ENCODE measurements around the gene CENPV. TPM values are rescaled to one million over a fixed set of nuclear protein-coding genes. Genes with fewer than 3 reads are reported as not detected.

CENPV gene
- total and polyA plus RNA-seq, 5 donors from 2014 or later, result 4.0 to 16.4 (median 9.3) TPM

- Mint-ChIP-seq H3K9me3 (peaks cover 0 to 2% (median 0%) of the 10 kb centered on the region in 7 donors), H3K27ac (no peak overlapping the region), H3K4me1 (peaks cover 5 to 23% (median 17%) of the 10 kb centered on the region in 4 donors), H3K36me3 (peaks cover 13% of the 10 kb centered on the region), H3K4me3 (peak overlapping the region in 2 of 4 donors; percentile 61 to 62), H3K27me3 (peaks cover 7% of the 10 kb centered on the region)
- Histone ChIP-seq H3K4me1 (ENCODE audit: control insufficient read depth, insufficient read depth, low read length, poor library complexity, severe bottlenecking) (peaks cover 11% of the 10 kb centered on the region), H3K4me3 (ENCODE audit: low read depth, low read length) (no peak overlapping the region), H3K27me3 (ENCODE audit: control insufficient read depth, insufficient read depth, low read length) (no peaks in the 10 kb centered on the region), H3K27ac (ENCODE audit: insufficient read depth, low read length, poor library complexity, severe bottlenecking) (no peak overlapping the region), H3K36me3 (ENCODE audit: control insufficient read depth, insufficient read depth, low read length) (peaks cover 4% of the 10 kb centered on the region), H3K9me3 (ENCODE audit: control insufficient read depth in 2 of 2, low read length in 2 of 2) (no peaks in the 10 kb centered on the region)
- DNase-seq, result no peak
- ATAC-seq (ENCODE audit: low read depth in 2 of 2), result no peak
These were observed 24.7 kb upstream of the CENPV start for GRCh38 chr17:16377941-16378341.

- Histone ChIP-seq H3K27me3 (ENCODE audit: control insufficient read depth, insufficient read depth, low read length) (no peaks in the 10 kb centered on the region), H3K9me3 (ENCODE audit: control insufficient read depth in 2 of 2, low read length in 2 of 2) (no peaks in the 10 kb centered on the region), H3K4me1 (ENCODE audit: control insufficient read depth, insufficient read depth, low read length, poor library complexity, severe bottlenecking) (no peaks in the 10 kb centered on the region), H3K36me3 (ENCODE audit: control insufficient read depth, insufficient read depth, low read length) (no peaks in the 10 kb centered on the region), H3K4me3 (ENCODE audit: low read depth, low read length) (no peak overlapping the region), H3K27ac (ENCODE audit: insufficient read depth, low read length, poor library complexity, severe bottlenecking) (no peak overlapping the region)
- Mint-ChIP-seq H3K36me3 (no peaks in the 10 kb centered on the region), H3K4me3 (no peak overlapping the region), H3K4me1 (peaks cover 0 to 2% (median 0%) of the 10 kb centered on the region in 4 donors), H3K27ac (no peak overlapping the region), H3K9me3 (no peaks in the 10 kb centered on the region), H3K27me3 (no peaks in the 10 kb centered on the region)
- DNase-seq (no peak), ATAC-seq (ENCODE audit: low read depth in 2 of 2) (no peak)
These were observed 21.1 kb upstream of the CENPV start for GRCh38 chr17:16374146-16374938.

GRCh38 chr17:16371742-16372141 lies 18.5 kb upstream of the CENPV start:
- DNase-seq (no peak), ATAC-seq (ENCODE audit: low read depth in 2 of 2) (no peak)
- no peaks in the 10 kb centered on the region for H3K36me3 Mint-ChIP-seq
- H3K27ac Mint-ChIP-seq, result no peak overlapping the region
- H3K4me1 Mint-ChIP-seq, result peaks cover 0 to 2% (median 0%) of the 10 kb centered on the region in 4 donors
- H3K4me3 Mint-ChIP-seq, result no peak overlapping the region
- Histone ChIP-seq H3K4me3 (ENCODE audit: low read depth, low read length) (no peak overlapping the region), H3K36me3 (ENCODE audit: control insufficient read depth, insufficient read depth, low read length) (no peaks in the 10 kb centered on the region), H3K27me3 (ENCODE audit: control insufficient read depth, insufficient read depth, low read length) (no peaks in the 10 kb centered on the region), H3K4me1 (ENCODE audit: control insufficient read depth, insufficient read depth, low read length, poor library complexity, severe bottlenecking) (no peaks in the 10 kb centered on the region), H3K9me3 (ENCODE audit: control insufficient read depth in 2 of 2, low read length in 2 of 2) (no peaks in the 10 kb centered on the region), H3K27ac (ENCODE audit: insufficient read depth, low read length, poor library complexity, severe bottlenecking) (no peak overlapping the region)
- H3K9me3 Mint-ChIP-seq, result no peaks in the 10 kb centered on the region
- H3K27me3 Mint-ChIP-seq, result no peaks in the 10 kb centered on the region

DNA sequence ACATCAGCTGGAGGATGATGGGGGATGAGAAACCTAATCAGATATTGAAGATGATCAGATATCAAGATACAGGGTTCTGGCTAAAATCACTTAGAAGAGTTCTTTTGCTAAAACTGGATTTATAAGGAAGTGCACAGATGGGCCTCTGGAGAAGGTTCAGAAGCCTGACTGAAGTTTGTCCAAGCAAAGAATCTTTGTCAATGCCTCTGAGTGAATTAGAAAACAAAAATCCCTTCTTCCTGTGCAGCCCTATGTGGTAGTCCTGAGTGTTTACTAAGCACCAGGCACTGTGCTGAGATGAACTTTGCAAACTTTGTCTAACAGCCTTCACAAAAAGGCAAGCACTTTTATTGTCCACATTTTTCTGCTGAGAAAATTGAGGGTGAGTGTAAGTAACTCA lies 11.4 kb upstream of the CENPV start:
- Mint-ChIP-seq H3K4me1 (peaks cover 0 to 10% (median 4%) of the 10 kb centered on the region in 4 donors), H3K36me3 (no peaks in the 10 kb centered on the region), H3K27ac (no peak overlapping the region)

DNA sequence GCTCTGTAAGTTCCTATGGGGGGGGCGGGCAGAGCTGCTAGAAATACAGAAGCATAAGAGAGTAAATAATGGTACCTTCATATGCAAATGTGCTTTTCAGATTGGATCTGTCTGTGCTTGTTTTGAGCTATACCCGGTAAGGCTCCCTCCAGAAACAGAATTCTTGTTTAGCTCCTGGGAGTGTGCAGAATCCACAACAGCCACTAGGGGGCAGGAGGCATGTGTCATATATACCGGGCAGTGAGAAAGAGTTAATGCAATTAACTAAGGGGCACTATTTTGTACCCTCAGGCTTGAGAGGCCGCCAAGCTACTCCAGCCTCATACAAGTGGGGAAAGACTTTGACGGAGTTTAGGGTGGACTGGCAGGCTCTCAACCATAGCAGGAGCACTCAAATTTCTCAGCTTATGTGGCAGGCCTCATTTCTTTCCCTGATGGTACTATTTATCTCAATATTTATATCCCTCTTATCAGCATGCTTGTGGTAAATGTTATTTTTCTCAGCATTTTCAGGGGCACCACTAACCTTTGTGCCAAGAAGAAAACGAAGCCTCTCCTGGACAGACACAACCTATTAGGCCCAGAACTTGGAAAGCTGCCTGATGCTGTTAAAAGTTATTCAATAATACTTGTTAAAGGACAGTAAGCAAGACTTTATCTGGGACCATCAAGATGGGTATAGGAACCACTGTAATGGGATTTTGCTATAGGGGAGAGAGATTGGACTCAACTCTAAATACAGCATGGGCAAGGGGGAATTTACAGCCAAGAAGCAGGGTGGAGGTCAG lies 10.7 kb upstream of the CENPV start:
- no peak overlapping the region for H3K4me3 ChIP-seq (ENCODE audit: low read depth, low read length)
- Mint-ChIP-seq H3K36me3 (no peaks in the 10 kb centered on the region), H3K4me1 (peaks cover 0 to 10% (median 4%) of the 10 kb centered on the region in 4 donors), H3K9me3 (no peaks in the 10 kb centered on the region), H3K27me3 (peaks cover 18% of the 10 kb centered on the region), H3K4me3 (no peak overlapping the region), H3K27ac (no peak overlapping the region)
- peak; percentile 59 to 82 (median 69) for DNase-seq
- H3K27ac ChIP-seq (ENCODE audit: insufficient read depth, low read length, poor library complexity, severe bottlenecking), result no peak overlapping the region
- ATAC-seq (ENCODE audit: low read depth in 2 of 2), result peak; percentile 82 to 88
- no peaks in the 10 kb centered on the region for H3K4me1 ChIP-seq (ENCODE audit: control insufficient read depth, insufficient read depth, low read length, poor library complexity, severe bottlenecking)
- H3K27me3 ChIP-seq (ENCODE audit: control insufficient read depth, insufficient read depth, low read length), result peaks cover 2% of the 10 kb centered on the region
- H3K9me3 ChIP-seq (ENCODE audit: control insufficient read depth in 2 of 2, low read length in 2 of 2), result no peaks in the 10 kb centered on the region
- H3K36me3 ChIP-seq (ENCODE audit: control insufficient read depth, insufficient read depth, low read length), result no peaks in the 10 kb centered on the region

More for the DNA sequence above, 11.4 kb upstream of the CENPV start:
- Histone ChIP-seq H3K27ac (ENCODE audit: insufficient read depth, low read length, poor library complexity, severe bottlenecking) (no peak overlapping the region), H3K4me1 (ENCODE audit: control insufficient read depth, insufficient read depth, low read length, poor library complexity, severe bottlenecking) (no peaks in the 10 kb centered on the region), H3K36me3 (ENCODE audit: control insufficient read depth, insufficient read depth, low read length) (no peaks in the 10 kb centered on the region), H3K4me3 (ENCODE audit: low read depth, low read length) (no peak overlapping the region), H3K9me3 (ENCODE audit: control insufficient read depth in 2 of 2, low read length in 2 of 2) (no peaks in the 10 kb centered on the region), H3K27me3 (ENCODE audit: control insufficient read depth, insufficient read depth, low read length) (no peaks in the 10 kb centered on the region)
- H3K9me3 Mint-ChIP-seq, result no peaks in the 10 kb centered on the region
- H3K4me3 Mint-ChIP-seq, result no peak overlapping the region
- no peak for ATAC-seq (ENCODE audit: low read depth in 2 of 2)
- no peak for DNase-seq
- H3K27me3 Mint-ChIP-seq, result peaks cover 18% of the 10 kb centered on the region

DNA sequence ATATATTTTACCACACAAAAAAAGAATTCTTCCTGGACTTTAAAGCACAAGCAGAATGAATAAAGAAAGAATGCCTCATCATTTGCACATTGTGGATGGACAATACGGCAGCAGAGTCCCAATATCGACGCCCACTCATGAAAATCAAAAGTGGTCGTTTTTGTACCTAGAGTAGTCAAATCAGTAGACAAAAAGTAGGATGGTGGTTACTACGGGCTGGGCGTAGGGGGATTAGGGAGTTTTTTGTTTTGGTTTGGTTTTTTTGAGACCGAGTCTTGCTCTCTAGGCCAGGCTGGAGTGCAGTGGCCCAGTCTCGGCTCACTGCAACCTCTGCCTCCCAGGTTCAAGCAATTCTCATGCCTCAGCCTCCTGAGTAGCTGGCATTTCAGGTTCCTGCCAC lies 8.6 kb upstream of the CENPV start:
- Mint-ChIP-seq H3K27me3 (peaks cover 25% of the 10 kb centered on the region), H3K4me3 (no peak overlapping the region), H3K9me3 (no peaks in the 10 kb centered on the region), H3K4me1 (peaks cover 2 to 11% (median 4%) of the 10 kb centered on the region in 4 donors), H3K27ac (no peak overlapping the region), H3K36me3 (no peaks in the 10 kb centered on the region)
- H3K4me1 ChIP-seq (ENCODE audit: control insufficient read depth, insufficient read depth, low read length, poor library complexity, severe bottlenecking), result no peaks in the 10 kb centered on the region
- no peaks in the 10 kb centered on the region for H3K36me3 ChIP-seq (ENCODE audit: control insufficient read depth, insufficient read depth, low read length)
- H3K9me3 ChIP-seq (ENCODE audit: control insufficient read depth in 2 of 2, low read length in 2 of 2), result no peaks in the 10 kb centered on the region
- DNase-seq (no peak), ATAC-seq (ENCODE audit: low read depth in 2 of 2) (no peak)
- peaks cover 2% of the 10 kb centered on the region for H3K27me3 ChIP-seq (ENCODE audit: control insufficient read depth, insufficient read depth, low read length)
- H3K4me3 ChIP-seq (ENCODE audit: low read depth, low read length), result no peak overlapping the region
- H3K27ac ChIP-seq (ENCODE audit: insufficient read depth, low read length, poor library complexity, severe bottlenecking), result no peak overlapping the region

DNA sequence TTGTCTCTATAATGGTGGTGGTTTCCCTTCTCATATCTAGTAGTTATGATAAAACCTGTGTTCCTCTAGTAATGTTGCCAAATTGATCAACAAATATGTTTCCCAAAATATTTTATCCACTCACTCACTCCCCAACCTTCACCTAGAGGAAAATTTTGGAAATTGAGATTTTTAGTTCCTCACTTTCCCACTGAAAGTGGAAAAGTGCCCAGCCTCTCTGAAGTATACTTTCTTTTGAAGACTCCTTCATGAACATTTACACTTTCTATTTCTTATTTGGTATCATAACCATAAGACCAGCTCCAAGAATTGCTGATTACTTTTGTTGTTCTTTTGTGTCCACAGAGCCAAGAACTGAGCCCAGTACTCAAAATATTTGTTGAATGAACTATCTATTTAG lies 5.1 kb upstream of the CENPV start:
- Mint-ChIP-seq H3K27ac (no peak overlapping the region), H3K27me3 (peaks cover 23% of the 10 kb centered on the region), H3K4me1 (peaks cover 4 to 5% (median 4%) of the 10 kb centered on the region in 4 donors), H3K4me3 (peak overlapping the region in 1 of 4 donors; percentile 21), H3K9me3 (peaks cover 0 to 2% (median 0%) of the 10 kb centered on the region in 7 donors), H3K36me3 (no peaks in the 10 kb centered on the region)
- ATAC-seq (ENCODE audit: low read depth in 2 of 2) (no peak), DNase-seq (no peak)
- Histone ChIP-seq H3K4me3 (ENCODE audit: low read depth, low read length) (no peak overlapping the region), H3K27ac (ENCODE audit: insufficient read depth, low read length, poor library complexity, severe bottlenecking) (no peak overlapping the region), H3K36me3 (ENCODE audit: control insufficient read depth, insufficient read depth, low read length) (no peaks in the 10 kb centered on the region), H3K27me3 (ENCODE audit: control insufficient read depth, insufficient read depth, low read length) (peaks cover 2% of the 10 kb centered on the region), H3K4me1 (ENCODE audit: control insufficient read depth, insufficient read depth, low read length, poor library complexity, severe bottlenecking) (peaks cover 3% of the 10 kb centered on the region), H3K9me3 (ENCODE audit: control insufficient read depth in 2 of 2, low read length in 2 of 2) (no peaks in the 10 kb centered on the region)
